K562 (cell line): ENCODE data around the gene HP1BP3. TPM values are rescaled to one million over a fixed set of nuclear protein-coding genes. Genes with fewer than 3 reads are reported as not detected.

ENCODE experiments used
- BACH1 ChIP-seq: fragments of 200-800 bp; sonication (Bioruptor generic); IDR thresholded peaks from 2 replicates; pipeline ENCODE4 v1.6.1; 2016; ENCODE audit warnings: missing genetic modification characterization, missing compliant biosample characterization
- CBX8 ChIP-seq: fragments of 200-600 bp; sonication (generic); IDR thresholded peaks from 2 replicates; pipeline ENCODE4 v1.6.1; 2012; ENCODE audit warnings: borderline replicate concordance, mixed run types, low read depth, mild to moderate bottlenecking, moderate library complexity, mixed read lengths, low read length, control low read depth, inconsistent platforms; ENCODE audit not compliant: poor library complexity, severe bottlenecking; ENCODE audit errors: extremely low read depth
- CCNT2 ChIP-seq: IDR thresholded peaks from 2 replicates; pipeline ENCODE4 v1.6.1; 2011; ENCODE audit warnings: borderline replicate concordance, low read depth, mild to moderate bottlenecking, moderate library complexity, mixed read lengths, low read length; ENCODE audit not compliant: insufficient read length; ENCODE audit errors: extremely low read depth
- EHMT2 ChIP-seq: fragments of 450-650 bp; IDR thresholded peaks from 2 replicates; pipeline ENCODE4 v1.6.1; 2018; ENCODE audit warnings: antibody characterized with exemption
- FOXJ2 ChIP-seq: fragments of 200-800 bp; sonication (Bioruptor generic); IDR thresholded peaks from 2 replicates; pipeline ENCODE4 v1.6.1; 2016; ENCODE audit warnings: missing genetic modification characterization, missing compliant biosample characterization
- FOXK1 ChIP-seq: sonication (generic); formaldehyde crosslinking; IDR thresholded peaks from 2 replicates; pipeline ENCODE4 v1.8.0; 2022; ENCODE audit warnings: missing genetic modification reagents, mild to moderate bottlenecking, borderline replicate concordance
- GTF2E2 ChIP-seq: fragments of 200-800 bp; sonication (Bioruptor generic); IDR thresholded peaks from 2 replicates; pipeline ENCODE4 v1.6.1; 2016; ENCODE audit warnings: missing genetic modification characterization, missing compliant biosample characterization
- MECOM ChIP-seq: fragments of 250-450 bp; sonication (Bioruptor Pico); IDR thresholded peaks from 2 replicates; pipeline ENCODE4 v1.8.0; 2022; ENCODE audit warnings: inconsistent platforms
- MIER1 ChIP-seq: fragments of 450-650 bp; IDR thresholded peaks from 2 replicates; pipeline ENCODE4 v1.6.1; 2016; ENCODE audit warnings: antibody characterized with exemption, mild to moderate bottlenecking, low read depth
- PHF20 ChIP-seq: fragments of 450-650 bp; IDR thresholded peaks from 2 replicates; pipeline ENCODE4 v1.6.1; 2018; ENCODE audit not compliant: partially characterized antibody
- POLR3G ChIP-seq: IDR thresholded peaks from 2 replicates; pipeline ENCODE4 v1.6.1; 2011; ENCODE audit not compliant: insufficient read length, insufficient replicate concordance; ENCODE audit errors: extremely low read depth
- RBFOX2 ChIP-seq: fragments of 200-400 bp; formaldehyde crosslinking; IDR thresholded peaks from 2 replicates; pipeline ENCODE4 v1.6.1; 2017; ENCODE audit warnings: low read depth, mild to moderate bottlenecking, low read length, moderate library complexity
- TAF9B ChIP-seq: fragments of 450-650 bp; IDR thresholded peaks from 2 replicates; pipeline ENCODE4 v1.6.1; 2018; ENCODE audit warnings: mild to moderate bottlenecking; ENCODE audit not compliant: partially characterized antibody
- TCF7 ChIP-seq: sonication (generic); IDR thresholded peaks from 2 replicates; pipeline ENCODE4 v1.6.1; 2016; ENCODE audit warnings: antibody characterized with exemption, borderline replicate concordance
- YY1 ChIP-seq, 3 experiments: IDR thresholded peaks; 2 replicates each; pipeline ENCODE4 v1.6.1; 2011; ENCODE audit warnings: low read length in 2 of 3, mild to moderate bottlenecking in 2 of 3, moderate library complexity in 2 of 3, borderline replicate concordance in 1 of 3, control low read depth in 1 of 3, low read depth in 1 of 3; ENCODE audit not compliant: insufficient read depth in 3 of 3, insufficient replicate concordance in 2 of 3, control insufficient read depth in 1 of 3, insufficient read length in 1 of 3; ENCODE audit errors: extremely low read depth in 1 of 3
- ZNF407 ChIP-seq: fragments of 450-650 bp; IDR thresholded peaks from 2 replicates; pipeline ENCODE4 v1.6.1; 2016; ENCODE audit warnings: low read depth
- ZNF41 ChIP-seq: fragments of 250-450 bp; sonication (Bioruptor Pico); conservative IDR thresholded peaks from 2 replicates; pipeline ENCODE4 v1.4.0; 2020; ENCODE audit warnings: mild to moderate bottlenecking
- polyA plus RNA-seq, 8 experiments: library from polyadenylated mRNA; depleted of rRNA in 4 of 8; stranded (reverse) in 5 of 8; unstranded in 3 of 8; fragments of >200 nt; fragmentation: Nextera tagmentation in 2 of 8; fragmentation: Illumina TruSeq in 1 of 8; extraction: Ambion mirVana in 2 of 8; extraction: Trizol in 1 of 8; gene quantifications; 2 replicates each; pipeline versions ENCODE4 v1.2.1 to v1.2.3, GENCODE V29; 2011 to 2014; ENCODE audit warnings: inconsistent platforms in 1 of 8, missing spikeins in 1 of 8
- total RNA-seq, 7 experiments: library from RNA; depleted of rRNA in 6 of 7; stranded (reverse); fragments of >200 nt in 6 of 7; fragmentation: Illumina TruSeq in 2 of 7; extraction: Trizol in 2 of 7; gene quantifications; 2 replicates each; pipeline versions ENCODE4 v1.2.1 to v1.2.3, GENCODE V29; 2011 to 2021; ENCODE audit warnings: low replicate concordance in 1 of 7
- TF ChIP-seq, protein P1 (sequence below): fragments of 250-450 bp; sonication (Bioruptor Pico); IDR thresholded peaks from 2 replicates; pipeline ENCODE4 v1.9.0; 2021; ENCODE audit warnings: mild to moderate bottlenecking

The HP1BP3 gene
- total and polyA plus RNA-seq, 9 of the 15 experiments (the other 6 are each of a cell fraction or from before 2014, with no cell fraction given), result 57.3 to 513 (median 240) TPM

DNA sequence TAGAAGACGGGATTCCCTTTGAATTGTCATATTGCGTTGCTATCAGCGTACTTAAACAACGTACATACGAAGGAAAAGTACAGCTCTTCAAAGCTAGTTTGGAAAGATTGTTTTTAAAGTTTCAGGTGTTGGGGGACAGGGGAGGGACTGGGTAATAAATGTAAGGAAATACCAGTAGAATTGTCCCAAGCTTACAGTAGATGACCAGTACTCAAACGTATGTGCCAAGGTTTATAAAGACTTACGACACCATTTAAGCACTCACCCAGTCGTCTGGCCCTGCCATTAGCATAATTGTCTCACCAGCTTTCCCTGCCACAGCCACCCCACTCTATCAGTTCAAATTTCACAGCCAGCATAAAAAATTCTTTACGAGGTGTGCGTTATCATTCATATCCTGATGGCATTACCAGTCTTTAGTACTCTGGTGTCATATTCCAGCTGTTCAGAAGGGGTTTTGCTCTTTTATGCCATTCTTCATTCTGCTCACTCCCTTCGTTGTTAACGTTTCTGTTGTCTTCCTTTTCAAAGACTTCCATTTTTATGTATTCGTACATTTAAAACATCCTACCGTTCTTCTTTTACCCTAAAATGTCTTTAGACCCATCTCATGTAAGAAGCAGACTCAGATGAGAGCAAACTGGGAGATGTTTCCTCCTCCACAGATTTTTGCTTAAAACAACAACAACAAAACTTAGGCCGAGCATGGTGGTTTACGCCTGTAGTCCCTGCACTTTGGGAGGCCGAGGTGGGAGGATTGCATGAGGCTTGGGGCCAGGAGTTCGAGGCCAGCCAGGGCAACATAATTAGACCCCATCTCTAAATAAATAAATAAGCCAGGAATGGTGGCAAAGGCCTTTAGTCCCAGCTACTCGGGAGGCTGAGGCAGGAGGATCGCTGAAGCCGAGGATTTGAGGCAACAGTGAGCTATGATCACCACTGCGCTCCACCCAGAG, 1.0 kb upstream of the HP1BP3 start (continued):
- TF ChIP-seq MECOM (CRISPR knock-in tag) (no peak), CBX8 (no peak), BACH1 (tag) (no peak), ZNF407 (no peak), YY1 (IDR thresholded peaks at IDR 0.05; ENCODE audit: borderline replicate concordance in 1 of 3, control insufficient read depth in 1 of 3, extremely low read depth in 1 of 3, insufficient read depth in 3 of 3, insufficient read length in 1 of 3, insufficient replicate concordance in 2 of 3, low read depth in 1 of 3, low read length in 2 of 3) (no peak), GTF2E2 (tag) (0 out of 2 replicates have a peak, but pooled peaks have one; percentile 28), ZNF41 (CRISPR knock-in tag) (no peak), MIER1 (no peak), EHMT2 (no peak), CCNT2 (no peak), TCF7 (no peak), FOXK1 (CRISPR knock-in tag) (no peak), RBFOX2 (no peak), FOXJ2 (no peak), POLR3G (no peak), TAF9B (peak; percentile 20), PHF20 (no peak)
- TF ChIP-seq, protein P1, sequence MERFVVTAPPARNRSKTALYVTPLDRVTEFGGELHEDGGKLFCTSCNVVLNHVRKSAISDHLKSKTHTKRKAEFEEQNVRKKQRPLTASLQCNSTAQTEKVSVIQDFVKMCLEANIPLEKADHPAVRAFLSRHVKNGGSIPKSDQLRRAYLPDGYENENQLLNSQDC, result no peak
